Loucy (cell line): Measurements from ENCODE around the gene UXT.

ENCODE experiments used
- H2AFZ ChIP-seq: fragments of 200-600 bp; sonication (generic); 2 replicates; pipeline ENCODE4 v1.6.0; 2016; ENCODE audit warnings: antibody characterized with exemption, mild to moderate bottlenecking, low read length, moderate library complexity
- H3F3A ChIP-seq: fragments of 200-600 bp; 2 replicates; pipeline ENCODE4 v1.6.0; 2016; ENCODE audit warnings: antibody characterized with exemption, low read depth, mild to moderate bottlenecking
- H3K27me3 ChIP-seq: fragments of 200-600 bp; sonication (generic); 2 replicates; pipeline ENCODE4 v1.6.1; 2014; ENCODE audit warnings: low read length, mild to moderate bottlenecking; ENCODE audit not compliant: insufficient read depth, poor library complexity, severe bottlenecking
- H3K36me3 ChIP-seq: fragments of 200-600 bp; sonication (generic); 2 replicates; pipeline ENCODE4 v1.6.1; 2016; ENCODE audit warnings: low read length; ENCODE audit not compliant: insufficient read depth
- H3K4me1 ChIP-seq: fragments of 200-600 bp; sonication (generic); 2 replicates; pipeline ENCODE4 v1.5.1; 2014; ENCODE audit warnings: low read length, mild to moderate bottlenecking; ENCODE audit not compliant: insufficient read depth, poor library complexity, severe bottlenecking
- H3K4me2 ChIP-seq: fragments of 200-600 bp; sonication (generic); 2 replicates; pipeline ENCODE4 v1.6.0; 2014; ENCODE audit warnings: antibody characterized with exemption, low read length, low read depth, mild to moderate bottlenecking; ENCODE audit not compliant: poor library complexity, severe bottlenecking
- H3K4me3 ChIP-seq: fragments of 200-600 bp; sonication (generic); 2 replicates; pipeline ENCODE4 v1.5.1; 2014; ENCODE audit warnings: low read length, mild to moderate bottlenecking, mixed read lengths; ENCODE audit not compliant: poor library complexity, severe bottlenecking
- H3K79me2 ChIP-seq: fragments of 200-600 bp; sonication (generic); 2 replicates; pipeline ENCODE4 v1.6.1; 2014; ENCODE audit warnings: low read length; ENCODE audit not compliant: insufficient read depth
- H3K9ac ChIP-seq: fragments of 200-600 bp; sonication (generic); 2 replicates; pipeline ENCODE4 v1.6.0; 2014; ENCODE audit warnings: mild to moderate bottlenecking, low read depth, low read length, moderate library complexity; ENCODE audit not compliant: poor library complexity, severe bottlenecking
- H3K9me2 ChIP-seq: fragments of 200-600 bp; sonication (generic); replicated peaks from 2 replicates; pipeline ENCODE4 v1.6.1; 2016; ENCODE audit warnings: low read depth, low read length, mixed read lengths
- H3K9me3 ChIP-seq: fragments of 200-600 bp; sonication (generic); 2 replicates; pipeline ENCODE4 v1.6.1; 2014; ENCODE audit warnings: mild to moderate bottlenecking, antibody characterized with exemption, low read length, low read depth; ENCODE audit not compliant: insufficient read depth
- H4K20me1 ChIP-seq: fragments of 200-600 bp; sonication (generic); 2 replicates; pipeline ENCODE4 v1.6.0; 2014; ENCODE audit warnings: antibody characterized with exemption, low read length, mild to moderate bottlenecking; ENCODE audit not compliant: insufficient read depth, poor library complexity, severe bottlenecking
- EZH2phosphoT487 ChIP-seq: fragments of 200-600 bp; IDR thresholded peaks from 2 replicates; pipeline ENCODE4 v1.6.1; 2018; ENCODE audit warnings: antibody characterized with exemption, mild to moderate bottlenecking, moderate library complexity, borderline replicate concordance
- TF ChIP-seq, protein P1 (sequence below): fragments of 200-600 bp; sonication (generic); conservative IDR thresholded peaks from 2 replicates; pipeline ENCODE4 v1.5.1; 2014; ENCODE audit warnings: mild to moderate bottlenecking, antibody characterized with exemption, low read length

The UXT gene

DNA sequence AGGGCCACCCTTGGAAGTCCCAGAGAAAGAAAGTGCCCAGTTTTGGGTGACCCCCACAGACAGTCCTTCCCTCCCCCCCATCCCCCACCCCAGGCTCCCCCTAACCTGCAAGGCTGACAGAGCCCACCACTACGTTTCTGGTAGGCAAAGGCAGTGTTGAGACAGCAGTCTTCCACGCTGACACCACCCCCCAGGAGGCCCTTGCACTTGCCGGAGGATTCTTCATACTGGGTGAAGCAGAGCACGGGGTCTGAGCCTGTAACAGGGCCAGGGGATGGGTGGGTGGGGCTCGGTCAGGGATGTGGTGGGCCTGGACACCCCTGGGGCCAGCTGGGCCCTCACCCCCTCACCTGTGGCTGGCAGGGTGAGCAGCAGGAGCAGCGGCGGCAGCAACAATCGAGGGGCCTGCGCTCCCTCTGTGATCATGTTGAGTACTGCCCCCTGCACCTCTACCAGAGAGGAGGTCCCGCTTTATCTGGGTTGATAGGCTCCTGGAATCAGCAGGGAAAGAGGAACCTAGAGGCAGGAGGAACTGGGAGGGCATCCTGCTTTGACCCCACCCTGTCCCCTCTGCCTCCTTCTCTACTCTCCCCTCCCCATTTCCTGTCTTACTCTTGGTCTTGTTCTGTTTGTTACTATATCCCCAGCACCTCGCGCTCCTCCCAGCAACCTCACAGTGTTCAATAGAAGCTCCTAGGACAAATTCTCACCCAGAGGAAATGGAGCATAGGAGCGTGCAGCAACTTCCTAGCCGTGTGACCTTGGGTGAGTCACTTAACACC is 29.4 kb downstream of the UXT start, which contains the start of gene CFP:
CFP (minus strand) TSS at position 512 of the 782 bp plus-strand sequence; CDS start at position 426, 86 bp downstream.
- no peaks in the 10 kb centered on the region for H3K9me3 ChIP-seq
- no peaks in the 10 kb centered on the region for H3F3A ChIP-seq
- H3K9me2 ChIP-seq, result no peaks in the 10 kb centered on the region
- no peaks in the 10 kb centered on the region for H3K79me2 ChIP-seq
- H4K20me1 ChIP-seq, result no peaks in the 10 kb centered on the region
- H2AFZ ChIP-seq, result no peak within 1 kb of the TSS
- H3K36me3 ChIP-seq, result no peaks in the 10 kb centered on the region
- H3K27me3 ChIP-seq, result no peaks in the 10 kb centered on the region
- H3K4me1 ChIP-seq, result peaks cover 6% of the 10 kb centered on the region
- TF ChIP-seq EZH2phosphoT487, result no peak
- TF ChIP-seq, protein P1, sequence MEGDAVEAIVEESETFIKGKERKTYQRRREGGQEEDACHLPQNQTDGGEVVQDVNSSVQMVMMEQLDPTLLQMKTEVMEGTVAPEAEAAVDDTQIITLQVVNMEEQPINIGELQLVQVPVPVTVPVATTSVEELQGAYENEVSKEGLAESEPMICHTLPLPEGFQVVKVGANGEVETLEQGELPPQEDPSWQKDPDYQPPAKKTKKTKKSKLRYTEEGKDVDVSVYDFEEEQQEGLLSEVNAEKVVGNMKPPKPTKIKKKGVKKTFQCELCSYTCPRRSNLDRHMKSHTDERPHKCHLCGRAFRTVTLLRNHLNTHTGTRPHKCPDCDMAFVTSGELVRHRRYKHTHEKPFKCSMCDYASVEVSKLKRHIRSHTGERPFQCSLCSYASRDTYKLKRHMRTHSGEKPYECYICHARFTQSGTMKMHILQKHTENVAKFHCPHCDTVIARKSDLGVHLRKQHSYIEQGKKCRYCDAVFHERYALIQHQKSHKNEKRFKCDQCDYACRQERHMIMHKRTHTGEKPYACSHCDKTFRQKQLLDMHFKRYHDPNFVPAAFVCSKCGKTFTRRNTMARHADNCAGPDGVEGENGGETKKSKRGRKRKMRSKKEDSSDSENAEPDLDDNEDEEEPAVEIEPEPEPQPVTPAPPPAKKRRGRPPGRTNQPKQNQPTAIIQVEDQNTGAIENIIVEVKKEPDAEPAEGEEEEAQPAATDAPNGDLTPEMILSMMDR, result no peak
- peak within 1 kb of the TSS; percentile 39 for H3K4me3 ChIP-seq
- H3K4me2 ChIP-seq, result peak within 1 kb of the TSS; percentile 75
- no peak within 1 kb of the TSS for H3K9ac ChIP-seq

- Histone ChIP-seq H4K20me1 (no peaks in the 10 kb centered on the region), H3K79me2 (no peaks in the 10 kb centered on the region), H3K4me3 (no peak overlapping the region), H3K9me3 (no peaks in the 10 kb centered on the region), H3K27me3 (no peaks in the 10 kb centered on the region), H2AFZ (no peak overlapping the region), H3K36me3 (no peaks in the 10 kb centered on the region), H3K4me1 (peaks cover 6% of the 10 kb centered on the region), H3K9me2 (no peaks in the 10 kb centered on the region), H3F3A (no peaks in the 10 kb centered on the region), H3K9ac (no peak overlapping the region), H3K4me2 (no peak overlapping the region)
- no peak for TF ChIP-seq EZH2phosphoT487
- TF ChIP-seq, protein P1, result peak; percentile 37
These were observed 30.0 kb downstream of the UXT start for GRCh38 chrX:47628982-47629381.

DNA sequence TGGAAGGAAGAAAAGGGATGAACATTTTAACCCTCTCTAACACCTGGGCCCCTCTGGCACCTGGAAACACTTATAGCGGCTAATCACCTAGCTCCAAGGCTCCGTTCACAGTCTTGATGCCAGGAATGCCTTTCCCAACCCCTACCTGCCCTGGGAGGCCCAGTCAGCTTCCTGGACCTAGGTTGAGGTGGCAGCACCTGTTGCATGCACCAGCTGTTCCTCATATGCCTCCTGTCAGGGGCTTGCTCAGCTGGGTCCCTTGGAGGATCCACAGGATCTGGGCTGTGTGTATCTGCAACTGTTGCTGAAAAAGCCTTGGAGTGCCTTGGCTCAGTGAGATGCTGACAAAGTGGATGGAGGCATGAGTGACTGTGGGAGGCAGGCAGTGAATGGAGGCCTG is 33.6 kb downstream of the UXT start:
- H4K20me1 ChIP-seq, result no peaks in the 10 kb centered on the region
- no peak overlapping the region for H3K4me2 ChIP-seq
- no peak overlapping the region for H2AFZ ChIP-seq
- no peaks in the 10 kb centered on the region for H3F3A ChIP-seq
- H3K79me2 ChIP-seq, result no peaks in the 10 kb centered on the region
- H3K4me1 ChIP-seq, result peaks cover 5% of the 10 kb centered on the region
- no peaks in the 10 kb centered on the region for H3K9me2 ChIP-seq
- H3K9me3 ChIP-seq, result no peaks in the 10 kb centered on the region
- no peak overlapping the region for H3K9ac ChIP-seq
- no peaks in the 10 kb centered on the region for H3K36me3 ChIP-seq
- H3K27me3 ChIP-seq, result no peaks in the 10 kb centered on the region
- H3K4me3 ChIP-seq, result no peak overlapping the region
- TF ChIP-seq EZH2phosphoT487, result no peak
